Melanocyte of skin (primary cell): ENCODE data around the gene CYP4F2. TPM values are rescaled to one million over a fixed set of nuclear protein-coding genes. Genes with fewer than 3 reads are reported as not detected.

Experiments
- small RNA-seq, 2 donors: library from RNA; depleted of rRNA; stranded (forward); fragments of <200 nt; gene quantifications; one replicate each; pipeline ENCODE3, GENCODE V24; 2012
- total RNA-seq, 2 donors: library from RNA; depleted of rRNA; stranded (reverse); fragments of >200 nt; gene quantifications; 2 replicates each; pipeline ENCODE4 v1.2.3, GENCODE V29; 2012

The CYP4F2 gene, protein sequence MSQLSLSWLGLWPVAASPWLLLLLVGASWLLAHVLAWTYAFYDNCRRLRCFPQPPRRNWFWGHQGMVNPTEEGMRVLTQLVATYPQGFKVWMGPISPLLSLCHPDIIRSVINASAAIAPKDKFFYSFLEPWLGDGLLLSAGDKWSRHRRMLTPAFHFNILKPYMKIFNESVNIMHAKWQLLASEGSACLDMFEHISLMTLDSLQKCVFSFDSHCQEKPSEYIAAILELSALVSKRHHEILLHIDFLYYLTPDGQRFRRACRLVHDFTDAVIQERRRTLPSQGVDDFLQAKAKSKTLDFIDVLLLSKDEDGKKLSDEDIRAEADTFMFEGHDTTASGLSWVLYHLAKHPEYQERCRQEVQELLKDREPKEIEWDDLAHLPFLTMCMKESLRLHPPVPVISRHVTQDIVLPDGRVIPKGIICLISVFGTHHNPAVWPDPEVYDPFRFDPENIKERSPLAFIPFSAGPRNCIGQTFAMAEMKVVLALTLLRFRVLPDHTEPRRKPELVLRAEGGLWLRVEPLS
- total RNA-seq, result not detected

DNA sequence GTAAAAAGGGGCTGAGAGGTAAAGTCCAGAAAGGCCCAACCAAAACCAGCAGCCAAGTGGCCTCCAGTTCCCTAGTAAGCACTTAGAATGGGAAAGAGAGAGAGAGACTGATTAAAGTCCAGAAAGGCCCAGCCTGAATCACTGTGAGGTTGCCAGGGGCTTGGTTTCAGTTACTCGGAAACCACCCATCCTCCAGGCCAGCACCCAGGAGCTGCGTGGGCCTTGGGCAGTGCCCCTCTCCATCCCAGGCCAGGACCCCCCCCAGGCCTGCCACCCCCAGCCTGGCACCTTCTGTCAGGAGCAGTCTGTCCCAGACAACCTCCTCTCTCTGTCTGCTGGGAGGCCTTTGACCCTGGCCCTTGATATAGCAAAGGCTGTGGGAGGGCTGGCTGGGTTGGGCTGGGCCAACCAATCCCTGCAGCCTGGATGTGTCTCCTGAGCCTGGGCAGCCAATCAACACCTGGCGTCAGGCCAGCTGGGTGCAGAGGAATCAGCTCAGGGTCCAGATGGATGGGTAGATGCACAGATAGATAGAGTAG is at the start of gene CYP4F2:
TSS of gene CYP4F2 (minus strand) at position 337 of the 539 bp plus-strand sequence. CDS start 463 bp downstream, outside the sequence.

DNA sequence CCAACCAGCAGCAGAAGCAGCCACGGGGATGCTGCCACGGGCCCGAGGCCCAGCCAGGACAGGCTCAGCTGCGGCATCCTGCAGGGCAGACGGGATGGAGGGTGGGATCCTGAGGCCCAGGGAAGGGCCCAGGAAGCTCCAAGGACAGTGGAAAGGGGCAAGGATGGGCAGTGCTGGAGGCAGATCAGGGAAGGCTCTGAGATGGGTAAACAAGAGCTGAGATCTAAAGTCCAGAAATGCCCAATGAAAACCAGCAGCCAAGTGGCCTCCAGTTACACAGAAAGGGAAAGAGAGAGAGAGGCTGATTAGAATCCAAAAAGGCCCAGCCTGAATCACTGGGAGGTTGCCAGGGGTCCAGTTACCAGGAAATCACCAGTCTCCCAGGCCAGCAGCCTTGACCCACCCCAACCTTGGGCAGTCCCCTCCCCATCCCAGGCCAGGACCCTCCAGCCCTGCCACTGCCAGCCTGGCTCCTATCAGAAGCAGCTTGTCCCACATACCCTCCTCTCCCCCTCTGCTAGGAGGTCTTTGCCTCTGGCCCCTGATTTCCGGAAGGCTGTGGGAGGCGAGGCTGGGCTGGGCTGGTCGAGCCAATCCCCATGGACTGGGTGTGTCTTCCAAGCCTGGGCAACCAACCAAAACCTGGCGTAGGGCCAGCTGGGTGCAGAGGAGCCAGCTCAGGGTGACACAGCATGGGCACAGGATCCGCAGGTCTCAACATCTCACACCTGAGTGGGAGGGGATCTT is 36.6 kb upstream of the CYP4F2 start, which contains the start of gene CYP4F11:
TSS of gene CYP4F11 (minus strand) at position 198 of the 747 bp plus-strand sequence. CDS start at position 77, 121 bp downstream.

Small RNA genes within 50 kb of the gene (small RNA-seq; reads per million reads assigned to genes)
- gene CYP4F36P, result 0 reads per million in 2 donors

Other genes starting within 250 kb of the CYP4F2 start
- gene CYP4F12, start 225.0 kb downstream of the CYP4F2 start, total RNA-seq, result not detected
- not detected for gene OR10H2, start 170.1 kb downstream of the CYP4F2 start, total RNA-seq
- not detected for gene OR10H3, start 160.1 kb downstream of the CYP4F2 start, total RNA-seq
- gene OR10H5, start 110.4 kb downstream of the CYP4F2 start, total RNA-seq, result not detected
- not detected for gene OR10H1, start 82.4 kb downstream of the CYP4F2 start, total RNA-seq
- gene CYP4F11, start 36.5 kb upstream of the CYP4F2 start, total RNA-seq, result under 1 TPM in 1 of 2 donors, not detected in 1; under 0.01 TPM
- not detected for gene OR10H4, start 50.9 kb upstream of the CYP4F2 start, total RNA-seq
- gene TPM4, start 178.4 kb upstream of the CYP4F2 start, total RNA-seq, result 100 to 1,000 TPM; 409 to 554 TPM
- 100 to 1,000 TPM in 1 of 2 donors, 10 to 100 TPM in 1; 89.5 to 143 TPM for gene RAB8A, start 213.8 kb upstream of the CYP4F2 start, total RNA-seq
- not detected for gene HSH2D, start 245.6 kb upstream of the CYP4F2 start, total RNA-seq